DND-41 (cell line): ENCODE measurements around the gene PRR29.

Source experiments
- ATAC-seq: fragments of 200-7000 bp; cut with Tn5 transposase; 3 replicates; pipeline ENCODE4 v1.9.1; 2021; ENCODE audit warnings: low read depth; ENCODE audit not compliant: insufficient read depth
- DNase-seq: peaks from one replicate; pipeline ENCODE4 v3.0.0-alpha.2; 2020
- H2AFZ ChIP-seq: 2 replicates; pipeline ENCODE4 v1.6.0; 2012; ENCODE audit warnings: low read depth, low read length
- H3K27ac ChIP-seq: 2 replicates; pipeline ENCODE4 v1.5.1; 2012; ENCODE audit warnings: low read length, inconsistent platforms
- H3K27me3 ChIP-seq: fragments of 200-600 bp; sonication (generic); 2 replicates; pipeline ENCODE4 v1.6.0; 2012; ENCODE audit warnings: low read length, mild to moderate bottlenecking, inconsistent platforms; ENCODE audit not compliant: insufficient read depth, poor library complexity
- H3K36me3 ChIP-seq: 2 replicates; pipeline ENCODE4 v1.5.1; 2012; ENCODE audit warnings: low read length, inconsistent platforms; ENCODE audit not compliant: insufficient read depth
- H3K4me1 ChIP-seq: 2 replicates; pipeline ENCODE4 v1.5.1; 2012; ENCODE audit warnings: mild to moderate bottlenecking, low read length; ENCODE audit not compliant: insufficient read depth
- H3K4me2 ChIP-seq: 2 replicates; pipeline ENCODE4 v1.6.0; 2012; ENCODE audit warnings: mild to moderate bottlenecking, moderate library complexity, low read length, inconsistent platforms; ENCODE audit not compliant: insufficient read depth
- H3K4me3 ChIP-seq, 2 experiments: fragments of 200-600 bp in 1 of 2; shearing (Covaris generic) in 1 of 2; 2 replicates each; pipeline ENCODE4 v1.5.1; 2012 to 2016; ENCODE audit warnings: inconsistent platforms in 2 of 2, low read length in 2 of 2, mild to moderate bottlenecking in 2 of 2, low read depth in 1 of 2, moderate library complexity in 1 of 2
- H3K79me2 ChIP-seq: 2 replicates; pipeline ENCODE4 v1.6.0; 2012; ENCODE audit warnings: low read length, inconsistent platforms; ENCODE audit not compliant: insufficient read depth
- H3K9ac ChIP-seq: 2 replicates; pipeline ENCODE4 v1.6.0; 2012; ENCODE audit warnings: low read depth, mild to moderate bottlenecking, inconsistent platforms, low read length, moderate library complexity
- H3K9me3 ChIP-seq: 2 replicates; pipeline ENCODE4 v1.5.1; 2012; ENCODE audit warnings: low read length, moderate library complexity, mild to moderate bottlenecking, inconsistent platforms; ENCODE audit not compliant: insufficient read depth, severe bottlenecking
- H4K20me1 ChIP-seq: 2 replicates; pipeline ENCODE4 v1.6.0; 2012; ENCODE audit warnings: low read length; ENCODE audit not compliant: insufficient read depth
- CTCF ChIP-seq: IDR thresholded peaks from 2 replicates; pipeline ENCODE4 v1.5.1; 2012; ENCODE audit warnings: borderline replicate concordance, low read length, moderate library complexity, mild to moderate bottlenecking; ENCODE audit not compliant: poor library complexity, severe bottlenecking; ENCODE audit errors: extremely low read depth
- EZH2 ChIP-seq: IDR thresholded peaks from 3 replicates; pipeline ENCODE4 v1.6.1; 2012; ENCODE audit warnings: borderline replicate concordance, low read depth, mild to moderate bottlenecking, moderate library complexity, low read length, inconsistent platforms; ENCODE audit not compliant: severe bottlenecking

The PRR29 gene

GRCh38 chr17:63986821-63987220 lies 11.3 kb upstream of the PRR29 start:
- no peak overlapping the region for H3K9ac ChIP-seq
- H3K27me3 ChIP-seq: no peaks in the 10 kb centered on the region
- ATAC-seq: no peak
- no peaks in the 10 kb centered on the region for H3K79me2 ChIP-seq
- no peaks in the 10 kb centered on the region for H4K20me1 ChIP-seq
- H2AFZ ChIP-seq: no peak overlapping the region
- H3K4me2 ChIP-seq: no peak overlapping the region
- DNase-seq: no peak
- H3K4me3 ChIP-seq: no peak overlapping the region
- H3K36me3 ChIP-seq: no peaks in the 10 kb centered on the region
- TF ChIP-seq EZH2 (no peak), CTCF (no peak)
- H3K4me1 ChIP-seq: no peaks in the 10 kb centered on the region
- peaks cover 3% of the 10 kb centered on the region for H3K9me3 ChIP-seq
- no peak overlapping the region for H3K27ac ChIP-seq

GRCh38 chr17:63987221-63988126 lies 10.7 kb upstream of the PRR29 start:
- TF ChIP-seq CTCF: no peak
- TF ChIP-seq EZH2: no peak
- no peak overlapping the region for H3K27ac ChIP-seq
- DNase-seq (no peak), ATAC-seq (no peak)
- no peaks in the 10 kb centered on the region for H3K4me1 ChIP-seq
- no peaks in the 10 kb centered on the region for H3K9me3 ChIP-seq
- H3K9ac ChIP-seq: no peak overlapping the region
- no peak overlapping the region for H3K4me2 ChIP-seq
- no peaks in the 10 kb centered on the region for H3K79me2 ChIP-seq
- no peaks in the 10 kb centered on the region for H4K20me1 ChIP-seq
- H3K27me3 ChIP-seq: peaks cover 2% of the 10 kb centered on the region
- no peak overlapping the region for H2AFZ ChIP-seq
- no peaks in the 10 kb centered on the region for H3K36me3 ChIP-seq
- no peak overlapping the region for H3K4me3 ChIP-seq

DNA sequence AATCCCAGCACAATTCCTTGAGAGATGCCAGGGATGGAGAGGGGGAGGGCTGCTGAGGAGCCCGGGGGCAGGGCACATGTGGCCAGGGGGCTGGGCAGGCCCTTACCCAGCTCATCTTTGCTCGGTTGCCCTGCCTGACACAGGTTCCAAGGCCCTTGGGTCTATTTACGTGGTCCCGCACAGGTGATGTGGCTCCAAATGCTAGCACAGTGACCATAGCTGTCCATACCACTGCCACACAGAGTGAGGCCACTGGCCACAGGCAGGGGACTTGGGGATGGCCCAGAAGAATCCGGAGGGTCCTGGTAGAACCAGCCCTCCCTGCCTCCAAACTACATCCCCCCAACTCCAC lies 10.0 kb upstream of the PRR29 start:
- no peaks in the 10 kb centered on the region for H3K36me3 ChIP-seq
- H4K20me1 ChIP-seq: no peaks in the 10 kb centered on the region
- H3K4me2 ChIP-seq: no peak overlapping the region
- peaks cover 3% of the 10 kb centered on the region for H3K27me3 ChIP-seq
- H3K4me3 ChIP-seq: no peak overlapping the region
- H3K4me1 ChIP-seq: no peaks in the 10 kb centered on the region
- H3K9me3 ChIP-seq: no peaks in the 10 kb centered on the region
- no peak overlapping the region for H3K9ac ChIP-seq
- no peak overlapping the region for H3K27ac ChIP-seq
- DNase-seq (no peak), ATAC-seq (no peak)
- no peak overlapping the region for H2AFZ ChIP-seq
- TF ChIP-seq CTCF (no peak), EZH2 (no peak)
- no peaks in the 10 kb centered on the region for H3K79me2 ChIP-seq
